Endothelial cell of umbilical vein (primary cell): ENCODE data around the gene WIPI1. TPM values are rescaled to one million over a fixed set of nuclear protein-coding genes. Genes with fewer than 3 reads are reported as not detected.

Experiments used
- BruUV-seq: library from RNA; stranded (reverse); fragments of 400-500 nt; replicated peaks from 2 replicates; lab custom pipeline; 2021; lab: Mats Ljungman, UMichigan
- CTCF ChIA-PET: fragments of 300-600, 350-600 bp; sonication (Branson Sonifier 250); formaldehyde crosslinking; loops from one replicate; lab custom pipeline; 2021; ENCODE audit warnings: antibody characterized with exemption, inconsistent platforms; lab: Charles Lee
- POLR2A ChIA-PET: fragments of 300-600, 350-600 bp; sonication (Branson Sonifier 250); formaldehyde crosslinking; loops from one replicate; lab custom pipeline; 2021; ENCODE audit warnings: antibody characterized with exemption, inconsistent platforms; lab: Charles Lee
- DNase-seq: peaks from one replicate; pipeline ENCODE4 v3.0.0-alpha.2; 2011; ENCODE audit warnings: low read depth, low spot score
- FAIRE-seq: peaks from 2 replicates; lab custom pipeline; 2011; peaks lifted over from hg19 to GRCh38; lab: Jason Lieb, UNC
- H2AFZ ChIP-seq: 2 replicates; pipeline ENCODE4 v1.6.0; 2012; ENCODE audit warnings: low read depth, low read length, control low read depth, inconsistent platforms
- H3K27ac ChIP-seq: 2 replicates; pipeline ENCODE4 v1.5.1; 2011; ENCODE audit warnings: low read depth, mild to moderate bottlenecking, control low read depth, low read length, moderate library complexity; ENCODE audit not compliant: insufficient read depth
- H3K27me3 ChIP-seq, 2 experiments: 2 replicates each; pipeline versions ENCODE4 v1.6.0 to v1.6.1; 2011; ENCODE audit warnings: low read length in 2 of 2, mixed read lengths in 1 of 2; ENCODE audit not compliant: control insufficient read depth in 2 of 2, insufficient read depth in 2 of 2
- H3K36me3 ChIP-seq, 2 experiments: 2 replicates in 1 of 2; 3 replicates in 1 of 2; pipeline ENCODE4 v1.5.1; 2011; ENCODE audit warnings: low read length in 2 of 2, mild to moderate bottlenecking in 1 of 2, moderate library complexity in 1 of 2; ENCODE audit not compliant: control insufficient read depth in 2 of 2, insufficient read depth in 2 of 2; ENCODE audit errors: extremely low read depth in 1 of 2
- H3K4me1 ChIP-seq: 3 replicates; pipeline ENCODE4 v1.5.1; 2011; ENCODE audit warnings: mild to moderate bottlenecking, low read length; ENCODE audit not compliant: control insufficient read depth, insufficient read depth; ENCODE audit errors: extremely low read depth
- H3K4me2 ChIP-seq: 2 replicates; pipeline ENCODE4 v1.6.1; 2011; ENCODE audit warnings: low read length, control low read depth, mixed read lengths; ENCODE audit not compliant: insufficient read depth
- H3K4me3 ChIP-seq, 3 experiments: fragments of 200-600 bp in 1 of 3; sonication (generic), shearing (Covaris generic) in 1 of 3; replicated peaks in 1 of 3; 2 replicates each; pipeline ENCODE4 v1.5.1; 2011 to 2016; ENCODE audit warnings: control low read depth in 3 of 3, low read length in 3 of 3, mild to moderate bottlenecking in 2 of 3, inconsistent platforms in 1 of 3, low read depth in 1 of 3, moderate library complexity in 1 of 3; ENCODE audit not compliant: insufficient read depth in 1 of 3
- H3K79me2 ChIP-seq: 2 replicates; pipeline ENCODE4 v1.6.0; 2012; ENCODE audit warnings: low read length, inconsistent platforms; ENCODE audit not compliant: control insufficient read depth, insufficient read depth
- H3K9ac ChIP-seq: replicated peaks from 2 replicates; pipeline ENCODE3; 2011; ENCODE audit warnings: low read length, control low read depth; ENCODE audit not compliant: insufficient read depth; ENCODE audit errors: extremely low read depth
- H3K9me1 ChIP-seq: replicated peaks from 3 replicates; pipeline ENCODE4 v1.6.0; 2011; ENCODE audit warnings: mild to moderate bottlenecking, low read length; ENCODE audit not compliant: control insufficient read depth, insufficient read depth; ENCODE audit errors: extremely low read depth
- H3K9me3 ChIP-seq: replicated peaks from 2 replicates; pipeline ENCODE4 v1.5.1; 2012; ENCODE audit warnings: low read length, inconsistent platforms; ENCODE audit not compliant: control insufficient read depth, insufficient read depth
- H4K20me1 ChIP-seq: replicated peaks from 2 replicates; pipeline ENCODE3; 2011; ENCODE audit warnings: mild to moderate bottlenecking, low read length; ENCODE audit not compliant: control insufficient read depth, insufficient read depth; ENCODE audit errors: extremely low read depth
- CTCF ChIP-seq, 2 donors: IDR thresholded peaks; 1 replicate in 1 of 2; 2 replicates in 1 of 2; pipeline ENCODE4 v1.5.1; 2011; ENCODE audit warnings: low read length in 2 of 2, mild to moderate bottlenecking in 2 of 2, moderate library complexity in 2 of 2, control low read depth in 1 of 2, inconsistent platforms in 1 of 2, low read depth in 1 of 2; ENCODE audit not compliant: insufficient read depth in 1 of 2; ENCODE audit errors: extremely low read depth in 1 of 2
- EZH2 ChIP-seq: IDR thresholded peaks from 2 replicates; pipeline ENCODE4 v1.6.1; 2012; ENCODE audit warnings: borderline replicate concordance, low read depth, mild to moderate bottlenecking, moderate library complexity, low read length, inconsistent platforms; ENCODE audit not compliant: severe bottlenecking
- FOS ChIP-seq: IDR thresholded peaks from 2 replicates; pipeline ENCODE4 v1.6.1; 2011; ENCODE audit warnings: mild to moderate bottlenecking, low read length, moderate library complexity, borderline replicate concordance; ENCODE audit not compliant: insufficient read depth
- GATA2 ChIP-seq: IDR thresholded peaks from 2 replicates; pipeline ENCODE4 v1.7.0; 2011; ENCODE audit warnings: low read depth, mild to moderate bottlenecking, moderate library complexity, mixed read lengths, low read length; ENCODE audit not compliant: insufficient read length, insufficient read depth
- JUN ChIP-seq: IDR thresholded peaks from 2 replicates; pipeline ENCODE4 v1.6.1; 2011; ENCODE audit warnings: borderline replicate concordance, low read depth; ENCODE audit not compliant: insufficient read length, insufficient read depth
- MAX ChIP-seq: IDR thresholded peaks from 2 replicates; pipeline ENCODE4 v1.6.1; 2011; ENCODE audit not compliant: insufficient read depth, insufficient read length
- MYC ChIP-seq: IDR thresholded peaks from one replicate; pipeline ENCODE4 v1.6.1; 2011; ENCODE audit warnings: mild to moderate bottlenecking, low read depth, low read length
- POLR2A ChIP-seq: IDR thresholded peaks from 2 replicates; pipeline ENCODE4 v1.6.1; 2012; ENCODE audit warnings: low read depth, mild to moderate bottlenecking, control low read depth, low read length
- POLR2AphosphoS5 ChIP-seq: IDR thresholded peaks from 2 replicates; pipeline ENCODE4 v1.6.1; 2012; ENCODE audit warnings: low read depth, mild to moderate bottlenecking, control low read depth, low read length, moderate library complexity; ENCODE audit not compliant: insufficient read depth
- dilution Hi-C: fragments of 300-500 bp; cut with MboI; formaldehyde crosslinking; loops from one replicate; pipeline ENCODE4 v1.15.0; 2019; ENCODE audit warnings: low sequenced_read_pairs; ENCODE audit not compliant: extremely low pct_ligation_motif_present
- intact Hi-C: fragments of 100-400 bp; cut with micrococcal nuclease; formaldehyde crosslinking; loops from one replicate; pipeline ENCODE4 v1.10.0; 2022
- polyA plus RNA-seq, 4 experiments: library from polyadenylated mRNA; depleted of rRNA in 3 of 4; stranded (reverse) in 3 of 4; unstranded in 1 of 4; fragments of >200 nt; gene quantifications; 2 replicates each; pipeline versions ENCODE4 v1.2.1 to v1.2.3, GENCODE V29; 2011 to 2012; ENCODE audit warnings: missing spikeins in 1 of 4
- total RNA-seq: library from RNA; stranded (reverse); gene quantifications from 2 replicates; pipeline ENCODE4 v1.2.3, GENCODE V29; 2021

WIPI1 gene
- total and polyA plus RNA-seq, 2 donors (not counting 3 experiments of a cell fraction or from before 2014, with no cell fraction given), result 49.9 to 70.3 TPM

GRCh38 chr17:68440526-68440925 is 16.8 kb downstream of the WIPI1 start:
- H3K9me3 ChIP-seq, result no peaks in the 10 kb centered on the region
- H3K36me3 ChIP-seq, result peaks cover 6 to 12% of the 10 kb centered on the region in 2 experiments
- CTCF ChIA-PET, result interaction anchor here (1.1 to 4.1 kb wide), 6 partner anchors 9 to 268 kb away, joined by 3 to 35 read pairs (median 4); partner anchors contain the start of gene WIPI1
- no peak overlapping the region for H3K4me3 ChIP-seq
- dilution Hi-C loops (no loop called here), intact Hi-C loops (no loop called here)
- peak overlapping the region; percentile 50 for H3K9ac ChIP-seq
- TF ChIP-seq MAX (no peak), POLR2A (no peak), EZH2 (no peak), JUN (no peak), GATA2 (no peak), CTCF (IDR thresholded peaks at IDR 0.05; ENCODE audit: extremely low read depth in 1 of 2, insufficient read depth in 1 of 2, low read depth in 1 of 2, low read length in 2 of 2) (no peak), MYC (no peak), FOS (no peak), POLR2AphosphoS5 (no peak)
- no peaks in the 10 kb centered on the region for H3K79me2 ChIP-seq
- POLR2A ChIA-PET, result interaction anchor here (0.6 kb wide), 1 partner anchor 270 kb away, joined by 9 read pairs; no protein-coding TSS in a partner anchor
- H4K20me1 ChIP-seq, result no peaks in the 10 kb centered on the region
- peak overlapping the region; percentile 79 for H3K4me2 ChIP-seq
- no peak for DNase-seq
- no peak for FAIRE-seq
- peaks cover 46% of the 10 kb centered on the region for H3K4me1 ChIP-seq
- no peak overlapping the region for H2AFZ ChIP-seq
- H3K27me3 ChIP-seq, result no peaks in the 10 kb centered on the region
- H3K27ac ChIP-seq, result peak overlapping the region; percentile 84
- no peaks in the 10 kb centered on the region for H3K9me1 ChIP-seq
- BruUV-seq, result no TSS peak
